DND-41 (cell line): ENCODE data around the gene IL18RAP.

Experiments
- ATAC-seq: fragments of 200-7000 bp; cut with Tn5 transposase; 3 replicates; pipeline ENCODE4 v1.9.1; 2021; ENCODE audit warnings: low read depth; ENCODE audit not compliant: insufficient read depth
- DNase-seq: peaks from one replicate; pipeline ENCODE4 v3.0.0-alpha.2; 2020
- H2AFZ ChIP-seq: 2 replicates; pipeline ENCODE4 v1.6.0; 2012; ENCODE audit warnings: low read depth, low read length
- H3K27ac ChIP-seq: 2 replicates; pipeline ENCODE4 v1.5.1; 2012; ENCODE audit warnings: low read length, inconsistent platforms
- H3K27me3 ChIP-seq: fragments of 200-600 bp; sonication (generic); 2 replicates; pipeline ENCODE4 v1.6.0; 2012; ENCODE audit warnings: low read length, mild to moderate bottlenecking, inconsistent platforms; ENCODE audit not compliant: insufficient read depth, poor library complexity
- H3K36me3 ChIP-seq: 2 replicates; pipeline ENCODE4 v1.5.1; 2012; ENCODE audit warnings: low read length, inconsistent platforms; ENCODE audit not compliant: insufficient read depth
- H3K4me1 ChIP-seq: 2 replicates; pipeline ENCODE4 v1.5.1; 2012; ENCODE audit warnings: mild to moderate bottlenecking, low read length; ENCODE audit not compliant: insufficient read depth
- H3K4me2 ChIP-seq: 2 replicates; pipeline ENCODE4 v1.6.0; 2012; ENCODE audit warnings: mild to moderate bottlenecking, moderate library complexity, low read length, inconsistent platforms; ENCODE audit not compliant: insufficient read depth
- H3K4me3 ChIP-seq, 2 experiments: fragments of 200-600 bp in 1 of 2; shearing (Covaris generic) in 1 of 2; 2 replicates each; pipeline ENCODE4 v1.5.1; 2012 to 2016; ENCODE audit warnings: inconsistent platforms in 2 of 2, low read length in 2 of 2, mild to moderate bottlenecking in 2 of 2, low read depth in 1 of 2, moderate library complexity in 1 of 2
- H3K79me2 ChIP-seq: 2 replicates; pipeline ENCODE4 v1.6.0; 2012; ENCODE audit warnings: low read length, inconsistent platforms; ENCODE audit not compliant: insufficient read depth
- H3K9ac ChIP-seq: 2 replicates; pipeline ENCODE4 v1.6.0; 2012; ENCODE audit warnings: low read depth, mild to moderate bottlenecking, inconsistent platforms, low read length, moderate library complexity
- H3K9me3 ChIP-seq: 2 replicates; pipeline ENCODE4 v1.5.1; 2012; ENCODE audit warnings: low read length, moderate library complexity, mild to moderate bottlenecking, inconsistent platforms; ENCODE audit not compliant: insufficient read depth, severe bottlenecking
- H4K20me1 ChIP-seq: 2 replicates; pipeline ENCODE4 v1.6.0; 2012; ENCODE audit warnings: low read length; ENCODE audit not compliant: insufficient read depth
- CTCF ChIP-seq: IDR thresholded peaks from 2 replicates; pipeline ENCODE4 v1.5.1; 2012; ENCODE audit warnings: borderline replicate concordance, low read length, moderate library complexity, mild to moderate bottlenecking; ENCODE audit not compliant: poor library complexity, severe bottlenecking; ENCODE audit errors: extremely low read depth
- EZH2 ChIP-seq: IDR thresholded peaks from 3 replicates; pipeline ENCODE4 v1.6.1; 2012; ENCODE audit warnings: borderline replicate concordance, low read depth, mild to moderate bottlenecking, moderate library complexity, low read length, inconsistent platforms; ENCODE audit not compliant: severe bottlenecking

IL18RAP gene

GRCh38 chr2:102433973-102434654 is 11.2 kb downstream of the IL18RAP start:
- TF ChIP-seq CTCF (no peak), EZH2 (no peak)
- H3K36me3 ChIP-seq, result no peaks in the 10 kb centered on the region
- H3K27ac ChIP-seq, result no peak overlapping the region
- no peaks in the 10 kb centered on the region for H3K79me2 ChIP-seq
- ATAC-seq, result no peak
- DNase-seq, result no peak
- no peak overlapping the region for H2AFZ ChIP-seq
- H3K27me3 ChIP-seq, result no peaks in the 10 kb centered on the region
- no peaks in the 10 kb centered on the region for H3K4me1 ChIP-seq
- no peak overlapping the region for H3K9ac ChIP-seq
- H4K20me1 ChIP-seq, result no peaks in the 10 kb centered on the region
- no peak overlapping the region for H3K4me3 ChIP-seq
- H3K9me3 ChIP-seq, result no peaks in the 10 kb centered on the region
- no peak overlapping the region for H3K4me2 ChIP-seq

DNA sequence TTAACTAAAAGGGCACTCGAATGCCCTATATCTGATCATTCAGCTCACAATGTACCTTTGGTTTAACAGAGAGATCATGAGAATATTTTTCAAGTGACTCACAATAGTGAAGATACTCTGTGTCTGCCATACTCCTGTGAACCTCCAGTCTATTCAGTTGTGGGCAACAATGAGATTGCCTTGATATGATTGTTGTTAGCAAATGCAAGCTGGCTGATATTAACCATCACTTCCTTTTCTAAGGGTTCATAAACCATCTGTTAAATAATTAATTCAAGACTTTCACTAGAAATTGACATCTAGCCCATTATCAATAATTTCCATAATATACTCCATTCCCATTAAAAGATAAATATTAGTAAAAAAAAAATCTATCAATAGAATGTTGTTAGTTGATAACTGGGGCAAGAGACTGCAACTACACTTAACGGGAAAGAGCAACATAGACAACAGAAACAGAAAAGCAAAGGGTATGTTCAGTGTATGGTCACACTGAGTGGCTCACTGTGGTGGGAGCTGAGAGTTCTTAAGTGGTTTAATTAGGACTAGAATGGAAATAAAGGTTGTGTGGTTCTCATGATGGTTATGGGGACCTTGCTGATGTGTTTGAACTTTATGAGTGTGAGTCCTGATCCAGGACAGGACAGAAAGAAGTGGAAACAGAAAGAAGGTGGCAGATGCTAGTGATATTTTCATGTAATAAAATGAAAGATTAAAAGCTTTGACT is 11.9 kb downstream of the IL18RAP start:
- DNase-seq (no peak), ATAC-seq (no peak)
- Histone ChIP-seq H3K4me3 (no peak overlapping the region), H3K4me2 (no peak overlapping the region), H3K36me3 (no peaks in the 10 kb centered on the region), H3K27me3 (no peaks in the 10 kb centered on the region), H3K27ac (no peak overlapping the region), H2AFZ (no peak overlapping the region), H4K20me1 (no peaks in the 10 kb centered on the region), H3K4me1 (no peaks in the 10 kb centered on the region), H3K9ac (no peak overlapping the region), H3K9me3 (no peaks in the 10 kb centered on the region), H3K79me2 (no peaks in the 10 kb centered on the region)
- no peak for TF ChIP-seq CTCF
- TF ChIP-seq EZH2, result no peak

DNA sequence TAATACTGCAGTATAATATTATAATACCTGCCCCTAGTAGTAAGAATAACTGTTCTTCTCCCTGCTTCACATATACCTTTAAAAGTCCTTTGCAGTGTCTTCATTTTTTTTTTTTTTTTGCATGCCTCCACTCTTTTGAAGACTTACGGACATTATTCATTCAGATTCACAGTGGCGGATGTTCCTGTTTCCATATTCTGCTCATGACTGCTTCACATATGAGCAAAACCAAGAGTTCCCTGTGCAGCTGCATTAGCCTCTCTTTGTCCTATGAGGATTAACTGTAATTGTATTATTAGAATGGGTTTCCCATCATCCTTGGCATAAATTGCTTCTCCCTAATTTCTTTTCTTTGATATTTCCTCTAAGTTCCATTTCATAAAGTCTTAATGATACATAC is 12.8 kb downstream of the IL18RAP start:
- Histone ChIP-seq H3K27me3 (peaks cover 5% of the 10 kb centered on the region), H3K4me3 (no peak overlapping the region), H2AFZ (no peak overlapping the region), H3K27ac (no peak overlapping the region), H3K4me2 (no peak overlapping the region), H4K20me1 (no peaks in the 10 kb centered on the region), H3K9ac (no peak overlapping the region), H3K9me3 (no peaks in the 10 kb centered on the region), H3K36me3 (no peaks in the 10 kb centered on the region), H3K79me2 (no peaks in the 10 kb centered on the region), H3K4me1 (no peaks in the 10 kb centered on the region)
- DNase-seq, result no peak
- TF ChIP-seq EZH2 (no peak), CTCF (no peak)
- ATAC-seq, result no peak

DNA sequence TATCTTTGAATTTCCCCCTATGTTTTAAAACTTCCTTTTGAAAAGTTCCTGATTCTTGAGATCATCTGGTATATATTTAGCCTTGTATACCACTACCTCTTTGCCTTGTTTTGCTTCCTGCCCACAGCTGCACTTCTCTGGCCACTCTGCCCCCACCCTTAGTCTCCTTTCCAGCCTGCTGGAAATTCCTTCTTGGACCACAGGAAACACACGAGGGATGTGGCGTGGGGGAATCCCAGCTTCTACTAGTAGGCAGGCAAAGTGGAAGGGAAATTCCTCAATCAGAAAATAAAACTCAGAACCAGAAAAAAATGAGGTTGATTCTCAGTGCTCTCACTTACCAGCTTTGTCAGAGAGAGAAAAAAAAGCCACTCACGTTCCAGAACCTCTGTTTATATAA is 13.4 kb downstream of the IL18RAP start:
- ATAC-seq, result no peak
- TF ChIP-seq EZH2 (no peak), CTCF (no peak)
- Histone ChIP-seq H3K79me2 (no peaks in the 10 kb centered on the region), H3K9me3 (no peaks in the 10 kb centered on the region), H3K9ac (no peak overlapping the region), H3K27ac (no peak overlapping the region), H3K4me3 (no peak overlapping the region), H3K4me1 (no peaks in the 10 kb centered on the region), H3K27me3 (peaks cover 5% of the 10 kb centered on the region), H3K36me3 (no peaks in the 10 kb centered on the region), H2AFZ (no peak overlapping the region), H3K4me2 (no peak overlapping the region), H4K20me1 (no peaks in the 10 kb centered on the region)
- no peak for DNase-seq
